ENCODE measurements around the gene PGA5.

DNA sequence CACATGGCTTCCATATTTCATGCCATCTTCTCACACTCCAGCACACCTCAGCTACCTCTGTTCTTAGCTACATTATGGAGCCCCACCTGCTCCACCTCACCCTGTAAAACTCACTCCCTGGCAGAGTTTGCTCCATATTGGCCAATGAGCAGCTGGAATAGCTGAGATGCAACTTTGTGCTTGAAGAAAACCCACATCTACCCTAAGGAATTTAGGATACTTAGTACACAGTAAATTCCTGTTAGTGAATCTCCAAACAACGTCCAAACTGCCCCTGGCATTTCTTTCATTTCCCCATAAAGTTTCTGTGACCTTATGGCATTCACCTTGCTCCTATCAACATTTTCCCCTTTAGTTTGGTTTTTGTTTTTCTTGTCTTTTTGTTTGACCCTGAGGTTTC, 56.4 kb downstream of the PGA5 start:
- TF ChIP-seq, protein P1, sequence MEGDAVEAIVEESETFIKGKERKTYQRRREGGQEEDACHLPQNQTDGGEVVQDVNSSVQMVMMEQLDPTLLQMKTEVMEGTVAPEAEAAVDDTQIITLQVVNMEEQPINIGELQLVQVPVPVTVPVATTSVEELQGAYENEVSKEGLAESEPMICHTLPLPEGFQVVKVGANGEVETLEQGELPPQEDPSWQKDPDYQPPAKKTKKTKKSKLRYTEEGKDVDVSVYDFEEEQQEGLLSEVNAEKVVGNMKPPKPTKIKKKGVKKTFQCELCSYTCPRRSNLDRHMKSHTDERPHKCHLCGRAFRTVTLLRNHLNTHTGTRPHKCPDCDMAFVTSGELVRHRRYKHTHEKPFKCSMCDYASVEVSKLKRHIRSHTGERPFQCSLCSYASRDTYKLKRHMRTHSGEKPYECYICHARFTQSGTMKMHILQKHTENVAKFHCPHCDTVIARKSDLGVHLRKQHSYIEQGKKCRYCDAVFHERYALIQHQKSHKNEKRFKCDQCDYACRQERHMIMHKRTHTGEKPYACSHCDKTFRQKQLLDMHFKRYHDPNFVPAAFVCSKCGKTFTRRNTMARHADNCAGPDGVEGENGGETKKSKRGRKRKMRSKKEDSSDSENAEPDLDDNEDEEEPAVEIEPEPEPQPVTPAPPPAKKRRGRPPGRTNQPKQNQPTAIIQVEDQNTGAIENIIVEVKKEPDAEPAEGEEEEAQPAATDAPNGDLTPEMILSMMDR (conservative IDR thresholded peaks at IDR 0.05 in 1 of 2, IDR thresholded peaks at IDR 0.05 in 1 of 2; ENCODE audit: extremely low read depth in 1 of 2, insufficient read depth in 1 of 2, low read depth in 1 of 2, low read length in 2 of 2) = no peak
- no peak for TF ChIP-seq EZH2 (IDR thresholded peaks at IDR 0.05; ENCODE audit: borderline replicate concordance, low read length)

All from mammary epithelial cell (primary cell).